Activated naive CD8-positive, alpha-beta T cell treated with anti-CD3 and anti-CD28 coated beads for 36 hours (primary cell): ENCODE measurements around the gene CALCOCO1. TPM values are rescaled to one million over a fixed set of nuclear protein-coding genes. Genes with fewer than 3 reads are reported as not detected.
A peak's percentile ranks its signal among the peaks of the same experiment; 100 is the strongest.
"Not testable (repeated sequence)": the region's sequence is repeated elsewhere in the genome, so short reads cannot be mapped to it uniquely, and the experiment has no call there.

ENCODE experiments used
- DNase-seq: peaks from one replicate; pipeline ENCODE4 v3.0.0; 2021
- H3K27ac Mint-ChIP-seq: one replicate; pipeline ENCODE4 v1.8.0; 2022; ENCODE audit warnings: mild to moderate bottlenecking, moderate library complexity, mixed read lengths
- H3K27me3 Mint-ChIP-seq: one replicate; pipeline ENCODE4 v1.8.0; 2022; ENCODE audit warnings: mild to moderate bottlenecking, mixed read lengths
- H3K36me3 Mint-ChIP-seq: one replicate; pipeline ENCODE4 v1.8.0; 2021; ENCODE audit warnings: mild to moderate bottlenecking, mixed read lengths
- H3K4me1 Mint-ChIP-seq: one replicate; pipeline ENCODE4 v1.8.0; 2021; ENCODE audit warnings: mixed read lengths
- H3K4me3 Mint-ChIP-seq: one replicate; pipeline ENCODE4 v1.8.0; 2022; ENCODE audit warnings: mild to moderate bottlenecking, moderate library complexity, mixed read lengths
- H3K9me3 Mint-ChIP-seq: one replicate; pipeline ENCODE4 v1.8.0; 2022; ENCODE audit warnings: mixed read lengths
- total RNA-seq, 2 experiments: library from RNA; stranded (reverse); gene quantifications; one replicate each; pipeline ENCODE4 v1.2.3, GENCODE V29; 2021

The CALCOCO1 gene
- total RNA-seq, 2 experiments from 2014 or later: 8.8 to 9.6 TPM

GRCh38 chr12:53701518-53702264, 25.6 kb downstream of the CALCOCO1 start:
- Mint-ChIP-seq H3K9me3 (no peaks in the 10 kb centered on the region), H3K27ac (no peak overlapping the region), H3K4me1 (peaks cover 9% of the 10 kb centered on the region), H3K27me3 (peaks cover 78% of the 10 kb centered on the region), H3K36me3 (no peaks in the 10 kb centered on the region), H3K4me3 (no peak overlapping the region)
- peak; percentile 69 for DNase-seq

GRCh38 chr12:53700567-53700966, 26.7 kb downstream of the CALCOCO1 start:
- Mint-ChIP-seq H3K27me3 (peaks cover 80% of the 10 kb centered on the region), H3K36me3 (no peaks in the 10 kb centered on the region), H3K4me3 (no peak overlapping the region)

GRCh38 chr12:53699678-53700025, 27.6 kb downstream of the CALCOCO1 start:
- Mint-ChIP-seq H3K9me3 (no peaks in the 10 kb centered on the region), H3K36me3 (no peaks in the 10 kb centered on the region), H3K27ac (no peak overlapping the region), H3K4me1 (peaks cover 24% of the 10 kb centered on the region), H3K27me3 (peaks cover 88% of the 10 kb centered on the region), H3K4me3 (no peak overlapping the region)
- DNase-seq: no peak

More at GRCh38 chr12:53700567-53700966, 26.7 kb downstream of the CALCOCO1 start:
- Mint-ChIP-seq H3K4me1 (peaks cover 18% of the 10 kb centered on the region), H3K27ac (no peak overlapping the region), H3K9me3 (no peaks in the 10 kb centered on the region)
- no peak for DNase-seq

GRCh38 chr12:53698948-53699677, 28.1 kb downstream of the CALCOCO1 start:
- H3K4me1 Mint-ChIP-seq: peaks cover 29% of the 10 kb centered on the region
- H3K9me3 Mint-ChIP-seq: no peaks in the 10 kb centered on the region
- no peak overlapping the region for H3K4me3 Mint-ChIP-seq
- H3K36me3 Mint-ChIP-seq: no peaks in the 10 kb centered on the region
- DNase-seq: no peak
- no peak overlapping the region for H3K27ac Mint-ChIP-seq
- H3K27me3 Mint-ChIP-seq: peaks cover 89% of the 10 kb centered on the region

GRCh38 chr12:53696655-53697331, 30.5 kb downstream of the CALCOCO1 start:
- no peak for DNase-seq
- Mint-ChIP-seq H3K4me3 (peak overlapping the region; percentile 35), H3K27ac (no peak overlapping the region), H3K4me1 (peaks cover 28% of the 10 kb centered on the region), H3K9me3 (no peaks in the 10 kb centered on the region), H3K27me3 (peaks cover 82% of the 10 kb centered on the region), H3K36me3 (no peaks in the 10 kb centered on the region)

- Mint-ChIP-seq H3K27me3 (peaks cover 82% of the 10 kb centered on the region), H3K27ac (no peak overlapping the region), H3K9me3 (no peaks in the 10 kb centered on the region), H3K4me3 (peak overlapping the region; percentile 22), H3K36me3 (no peaks in the 10 kb centered on the region), H3K4me1 (peaks cover 26% of the 10 kb centered on the region)
- no peak for DNase-seq
These were observed 31.0 kb downstream of the CALCOCO1 start for GRCh38 chr12:53696285-53696654.

- H3K36me3 Mint-ChIP-seq: no peaks in the 10 kb centered on the region
- peak overlapping the region; percentile 68 for H3K4me3 Mint-ChIP-seq
- H3K27me3 Mint-ChIP-seq: peaks cover 85% of the 10 kb centered on the region
- no peak overlapping the region for H3K27ac Mint-ChIP-seq
- DNase-seq: peak; percentile 67
- peaks cover 26% of the 10 kb centered on the region for H3K4me1 Mint-ChIP-seq
- H3K9me3 Mint-ChIP-seq: no peaks in the 10 kb centered on the region
These were observed 31.8 kb downstream of the CALCOCO1 start for GRCh38 chr12:53695152-53696145.

- no peak for DNase-seq
- H3K4me1 Mint-ChIP-seq: peaks cover 26% of the 10 kb centered on the region
- H3K9me3 Mint-ChIP-seq: no peaks in the 10 kb centered on the region
- H3K4me3 Mint-ChIP-seq: peak overlapping the region; percentile 68
- peaks cover 80% of the 10 kb centered on the region for H3K27me3 Mint-ChIP-seq
- no peaks in the 10 kb centered on the region for H3K36me3 Mint-ChIP-seq
- H3K27ac Mint-ChIP-seq: no peak overlapping the region
These were observed 32.5 kb downstream of the CALCOCO1 start for GRCh38 chr12:53694756-53695151.

- no peaks in the 10 kb centered on the region for H3K9me3 Mint-ChIP-seq
- H3K36me3 Mint-ChIP-seq: no peaks in the 10 kb centered on the region
- H3K27ac Mint-ChIP-seq: no peak overlapping the region
- no peak overlapping the region for H3K4me3 Mint-ChIP-seq
- DNase-seq: no peak
- no peaks in the 10 kb centered on the region for H3K4me1 Mint-ChIP-seq
- peaks cover 19% of the 10 kb centered on the region for H3K27me3 Mint-ChIP-seq
These were observed 39.1 kb downstream of the CALCOCO1 start for GRCh38 chr12:53688134-53688533.

- Mint-ChIP-seq H3K4me3 (no peak overlapping the region), H3K27ac (no peak overlapping the region), H3K9me3 (no peaks in the 10 kb centered on the region), H3K36me3 (no peaks in the 10 kb centered on the region), H3K4me1 (no peaks in the 10 kb centered on the region), H3K27me3 (peaks cover 12% of the 10 kb centered on the region)
- no peak for DNase-seq
These were observed 40.8 kb downstream of the CALCOCO1 start for GRCh38 chr12:53686436-53686835.

GRCh38 chr12:53684654-53685220, 42.5 kb downstream of the CALCOCO1 start:
- DNase-seq: no peak
- Mint-ChIP-seq H3K4me1 (no peaks in the 10 kb centered on the region), H3K36me3 (no peaks in the 10 kb centered on the region), H3K27ac (no peak overlapping the region), H3K4me3 (no peak overlapping the region), H3K9me3 (no peaks in the 10 kb centered on the region), H3K27me3 (peaks cover 9% of the 10 kb centered on the region)

GRCh38 chr12:53683983-53684382, 43.3 kb downstream of the CALCOCO1 start:
- Mint-ChIP-seq H3K27ac (no peak overlapping the region), H3K36me3 (no peaks in the 10 kb centered on the region), H3K9me3 (no peaks in the 10 kb centered on the region), H3K27me3 (peaks cover 14% of the 10 kb centered on the region), H3K4me3 (no peak overlapping the region), H3K4me1 (no peaks in the 10 kb centered on the region)
- DNase-seq: no peak

- no peaks in the 10 kb centered on the region for H3K4me1 Mint-ChIP-seq
- no peaks in the 10 kb centered on the region for H3K9me3 Mint-ChIP-seq
- H3K36me3 Mint-ChIP-seq: no peaks in the 10 kb centered on the region
- no peak overlapping the region for H3K4me3 Mint-ChIP-seq
- H3K27ac Mint-ChIP-seq: no peak overlapping the region
- no peak for DNase-seq
- H3K27me3 Mint-ChIP-seq: peaks cover 14% of the 10 kb centered on the region
These were observed 43.8 kb downstream of the CALCOCO1 start for GRCh38 chr12:53683494-53683893.

- H3K4me1 Mint-ChIP-seq, DNase-seq, H3K4me3 Mint-ChIP-seq, H3K36me3 Mint-ChIP-seq, H3K27ac Mint-ChIP-seq, H3K9me3 Mint-ChIP-seq: not testable (repeated sequence)
- H3K27me3 Mint-ChIP-seq: peaks cover 27% of the 10 kb centered on the region
These were observed 47.2 kb downstream of the CALCOCO1 start for GRCh38 chr12:53680061-53680460.
